HT1080 (cell line): ENCODE measurements around the gene TP53BP2. TPM values are rescaled to one million over a fixed set of nuclear protein-coding genes. Genes with fewer than 3 reads are reported as not detected.

Experiments used
- DNase-seq: peaks from one replicate; pipeline ENCODE4 v3.0.0-alpha.2; 2015; ENCODE audit warnings: low read depth
- total RNA-seq: library from RNA; depleted of rRNA; stranded (reverse); fragments of >200 nt; shearing (Covaris generic); gene quantifications from 2 replicates; pipeline ENCODE4 v1.2.3, GENCODE V29; 2014

TP53BP2 gene
- total RNA-seq, 1 experiment from 2014 or later = 22.8 TPM

DNA sequence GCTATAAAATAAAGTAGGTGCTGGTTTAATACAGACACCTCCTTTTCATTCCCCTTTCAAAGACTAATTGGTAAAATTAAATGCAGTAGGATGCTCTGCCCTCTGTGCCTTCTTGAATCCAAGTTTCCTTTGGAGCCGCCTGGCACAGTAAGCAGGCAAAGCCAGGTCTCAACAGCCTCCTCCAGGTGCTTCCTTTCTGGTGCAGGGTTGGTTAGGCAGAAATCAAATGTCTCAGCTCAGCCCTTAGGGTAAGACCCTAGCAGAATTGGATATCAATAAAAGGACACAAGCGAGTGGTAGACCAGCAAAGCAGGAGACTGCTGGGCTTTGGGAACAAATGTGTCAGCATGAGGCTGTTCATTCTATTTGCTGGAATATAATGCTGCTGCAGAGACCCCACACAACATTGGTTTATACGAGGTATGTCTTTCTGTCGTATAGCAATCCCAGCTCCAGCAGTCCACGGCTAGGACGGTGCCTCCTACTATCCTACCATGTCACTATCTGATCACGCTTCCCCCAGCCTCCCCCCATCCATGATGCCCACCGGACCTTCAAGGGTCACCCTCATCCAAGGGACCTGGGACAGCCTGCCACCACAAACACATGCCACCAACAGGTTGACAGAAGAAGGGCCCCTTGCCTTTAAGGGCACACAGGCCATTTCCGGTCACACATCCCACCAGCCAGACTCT, 75.0 kb downstream of the TP53BP2 start:
- DNase-seq = no peak

- DNase-seq = no peak
Measured at GRCh38 chr1:223765719-223766340, 79.9 kb downstream of the TP53BP2 start.

- no peak for DNase-seq
Measured at GRCh38 chr1:223765036-223765718, 80.6 kb downstream of the TP53BP2 start.

DNA sequence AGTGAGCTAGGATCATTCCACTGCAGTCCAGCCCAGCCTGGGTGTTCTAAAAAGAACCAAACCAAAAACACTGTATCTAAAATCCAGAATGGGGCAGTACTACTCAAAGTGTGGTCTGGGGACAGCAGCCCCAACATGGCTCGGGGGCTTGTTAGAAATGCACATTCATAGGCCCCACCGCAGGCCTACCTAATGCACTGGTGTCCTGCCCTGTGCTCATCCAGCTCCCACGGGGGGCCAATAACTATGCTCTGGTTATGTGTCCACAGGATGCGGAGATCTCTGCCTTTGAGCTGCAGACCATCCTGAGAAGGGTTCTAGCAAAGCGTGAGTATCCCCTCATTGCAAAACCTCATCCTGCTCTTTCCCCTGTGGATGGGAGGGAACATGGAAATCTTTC, 81.9 kb downstream of the TP53BP2 start:
- DNase-seq = no peak

DNA sequence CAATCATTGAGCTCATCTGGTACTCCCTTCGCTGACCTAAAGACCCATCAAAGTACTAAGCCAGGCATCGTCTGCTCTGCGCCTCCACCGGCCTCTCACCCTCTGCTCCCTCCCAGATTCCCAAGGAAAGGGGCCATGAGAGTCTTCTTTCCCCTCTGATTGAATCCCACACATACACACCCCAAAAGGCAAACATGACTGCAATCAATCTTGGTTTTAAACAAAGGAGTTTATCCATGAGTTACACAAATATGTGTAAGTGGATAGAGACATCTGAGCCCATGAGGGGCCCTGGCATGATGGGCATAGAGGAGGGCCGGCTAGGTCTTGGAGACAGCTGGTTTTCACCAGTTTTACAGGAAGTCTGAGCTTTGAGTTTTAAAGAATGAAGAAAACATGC, 82.5 kb downstream of the TP53BP2 start:
- no peak for DNase-seq

DNA sequence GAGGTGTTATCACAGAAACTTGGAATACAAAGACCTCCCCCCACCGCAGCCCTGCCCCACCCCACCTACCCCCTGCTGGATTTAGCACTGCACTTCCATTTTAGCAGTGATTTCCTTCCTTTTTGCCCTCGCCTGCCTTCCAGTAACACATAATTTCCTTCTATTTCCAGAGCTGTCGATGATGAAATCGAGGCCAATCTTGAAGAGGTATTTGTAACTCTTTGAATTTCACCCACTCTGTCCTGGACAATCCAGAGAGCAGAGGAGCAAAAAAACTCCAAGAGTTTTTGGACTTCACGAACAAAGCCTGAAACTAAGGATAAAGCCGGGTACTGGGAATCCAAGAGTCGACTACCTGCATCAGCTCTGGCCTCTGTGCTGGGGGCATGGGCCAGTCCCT, 84.3 kb downstream of the TP53BP2 start:
- DNase-seq = no peak

DNA sequence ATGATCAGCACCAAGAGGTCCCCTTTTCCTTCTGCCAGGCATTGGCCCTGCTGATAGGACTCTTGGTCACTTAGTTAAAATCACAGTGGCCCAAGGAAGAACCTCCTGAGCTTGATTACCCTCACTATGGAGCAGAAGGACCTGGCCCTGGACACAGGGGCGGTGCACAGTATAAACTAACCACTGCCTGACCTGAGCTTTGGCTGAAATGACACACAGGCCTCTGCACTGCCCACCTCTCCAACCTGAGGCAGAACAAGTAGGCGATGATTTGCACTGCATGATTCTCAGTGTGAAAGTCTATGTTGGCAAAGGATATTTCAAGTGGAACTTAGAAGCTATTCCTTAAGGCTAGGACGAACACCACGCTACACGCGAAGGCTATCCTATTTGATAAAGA, 84.9 kb downstream of the TP53BP2 start:
- no peak for DNase-seq

GRCh38 chr1:223759273-223759672, 86.5 kb downstream of the TP53BP2 start:
- DNase-seq = no peak

GRCh38 chr1:223758734-223759133, 87.0 kb downstream of the TP53BP2 start:
- no peak for DNase-seq

DNA sequence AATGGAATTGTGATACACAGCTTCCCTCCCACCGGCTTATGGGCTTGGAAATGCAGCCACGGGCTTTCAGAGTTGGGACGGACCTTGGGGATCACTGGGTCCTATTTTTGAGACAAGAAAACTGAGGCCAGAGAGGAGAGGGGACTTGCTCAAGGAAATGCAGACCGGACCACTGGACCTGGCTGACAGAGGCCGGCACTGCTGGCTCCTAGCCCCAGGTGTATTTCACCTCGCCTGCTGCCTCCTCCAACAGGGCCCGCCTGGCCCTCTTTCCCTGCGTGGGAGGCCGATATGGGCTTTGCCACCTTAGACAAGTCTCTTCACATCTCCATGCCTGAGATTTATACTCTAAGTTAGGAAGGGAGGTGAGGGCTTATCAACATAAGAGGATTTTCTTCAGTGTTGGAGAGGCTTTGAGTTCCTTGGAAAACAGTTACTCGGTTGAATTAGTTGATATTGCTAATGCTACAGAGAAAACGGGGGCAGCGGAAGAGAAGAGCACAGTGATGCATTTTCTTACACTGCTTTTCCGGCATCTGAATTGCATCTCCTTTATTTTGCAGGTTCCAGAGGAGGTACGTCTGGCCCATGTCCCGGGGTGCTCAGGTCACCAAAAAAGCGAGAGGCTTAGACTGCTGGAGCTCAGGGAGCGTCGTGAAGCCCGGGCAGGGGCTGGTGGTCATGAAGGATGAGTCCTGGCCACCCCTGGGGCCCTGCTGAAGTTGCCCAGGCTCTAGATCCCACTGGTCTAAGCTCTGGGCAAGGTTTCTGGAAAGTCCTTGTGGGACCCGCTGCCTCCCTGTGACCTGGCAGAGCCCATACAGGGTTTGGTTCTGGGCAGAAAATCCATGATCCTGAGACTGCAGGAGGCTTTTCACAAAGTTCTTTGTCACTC, 88.7 kb downstream of the TP53BP2 start:
- no peak for DNase-seq

GRCh38 chr1:223755992-223756775, 89.6 kb downstream of the TP53BP2 start:
- DNase-seq = no peak

- no peak for DNase-seq
Measured at GRCh38 chr1:223755432-223755792, 90.3 kb downstream of the TP53BP2 start.

DNA sequence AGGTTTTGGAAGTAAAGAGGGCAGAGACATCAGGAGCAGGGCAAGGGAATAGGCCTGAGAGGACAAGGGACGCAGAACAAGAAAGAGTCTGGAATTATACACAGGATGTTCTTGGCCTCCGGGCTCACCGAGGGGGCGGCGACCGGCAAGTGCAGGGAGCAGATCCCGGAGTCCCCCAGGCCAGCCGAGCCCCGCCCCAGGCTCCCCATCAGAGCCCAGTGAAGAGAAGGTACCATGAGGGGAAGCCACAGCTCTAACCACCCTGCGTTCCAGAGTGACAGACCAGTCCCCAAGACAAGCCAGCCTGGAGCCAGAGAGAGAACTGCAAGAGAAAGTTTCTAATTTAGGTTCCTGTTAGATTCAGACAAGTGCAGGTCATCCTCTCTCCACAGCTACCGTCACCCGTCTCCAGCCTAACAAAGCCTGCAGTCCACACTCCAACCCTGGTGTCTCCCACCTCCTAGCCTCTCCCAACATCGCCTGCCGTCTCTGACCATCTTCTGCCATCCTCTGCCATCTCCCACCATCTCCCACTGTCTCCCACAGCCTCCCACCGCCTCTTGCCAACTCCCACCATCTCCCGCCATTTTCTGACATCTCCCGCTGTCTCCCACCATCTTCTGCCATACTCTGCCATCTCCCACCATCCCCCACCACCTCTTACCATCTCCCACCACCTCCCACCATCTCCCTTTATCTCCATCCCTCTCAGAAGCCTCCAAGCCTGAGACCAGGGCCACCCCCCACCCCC, 90.9 kb downstream of the TP53BP2 start:
- no peak for DNase-seq

DNA sequence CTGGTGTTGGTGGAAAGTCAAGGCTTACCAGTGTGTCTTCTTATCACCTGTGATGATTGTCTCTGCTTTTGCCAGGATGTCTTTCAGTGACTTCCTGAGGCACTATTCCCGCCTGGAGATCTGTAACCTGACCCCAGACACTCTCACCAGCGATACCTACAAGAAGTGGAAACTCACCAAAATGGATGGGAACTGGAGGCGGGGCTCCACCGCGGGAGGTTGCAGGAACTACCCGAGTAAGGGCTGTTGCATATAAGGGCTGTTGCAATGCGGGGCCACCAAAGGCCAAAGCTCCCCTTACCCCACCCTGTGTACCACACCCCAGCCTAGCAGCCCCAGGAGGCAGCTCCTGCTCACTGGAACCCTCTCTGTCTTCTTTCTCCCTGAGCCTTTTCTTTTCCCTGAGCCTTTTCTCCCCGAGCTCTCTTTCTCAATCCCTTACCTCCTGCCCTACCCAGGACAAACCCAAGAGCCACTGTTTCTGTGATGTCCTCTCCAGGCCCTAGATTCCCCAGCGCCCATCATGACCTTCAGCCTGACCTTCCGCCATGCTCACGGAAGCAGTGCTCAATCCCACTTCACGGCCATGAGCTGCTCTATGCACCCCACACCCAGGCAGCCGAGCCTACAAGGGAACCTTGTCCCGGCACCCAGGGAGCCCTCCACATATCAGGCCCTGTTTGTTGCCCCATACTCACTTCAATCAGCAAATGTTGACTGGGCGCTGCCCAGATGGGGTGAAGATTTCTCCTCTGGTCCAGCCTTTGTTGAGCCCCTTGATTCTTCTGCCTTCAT, 92.8 kb downstream of the TP53BP2 start:
- no peak for DNase-seq

DNA sequence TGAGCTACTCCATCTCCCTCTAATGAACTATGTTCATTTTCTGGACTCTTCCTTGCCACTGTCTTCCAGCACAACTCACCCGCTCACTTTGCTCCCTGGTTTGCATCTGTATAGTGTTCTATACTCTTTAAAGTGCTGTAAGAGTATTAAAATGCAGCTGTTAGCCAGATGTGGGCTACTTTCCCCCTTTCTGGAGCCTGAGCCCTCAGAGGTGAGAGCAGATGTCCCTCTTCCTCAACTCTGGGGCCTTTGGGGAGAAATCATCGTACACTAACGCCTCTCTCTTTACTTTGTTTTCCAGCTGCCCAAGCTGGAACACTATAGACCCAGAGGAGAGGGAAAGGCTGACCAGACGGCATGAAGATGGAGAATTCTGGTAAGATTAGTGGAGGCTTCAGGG, 94.1 kb downstream of the TP53BP2 start:
- DNase-seq = no peak

GRCh38 chr1:223750730-223751570, 94.8 kb downstream of the TP53BP2 start:
- no peak for DNase-seq

DNA sequence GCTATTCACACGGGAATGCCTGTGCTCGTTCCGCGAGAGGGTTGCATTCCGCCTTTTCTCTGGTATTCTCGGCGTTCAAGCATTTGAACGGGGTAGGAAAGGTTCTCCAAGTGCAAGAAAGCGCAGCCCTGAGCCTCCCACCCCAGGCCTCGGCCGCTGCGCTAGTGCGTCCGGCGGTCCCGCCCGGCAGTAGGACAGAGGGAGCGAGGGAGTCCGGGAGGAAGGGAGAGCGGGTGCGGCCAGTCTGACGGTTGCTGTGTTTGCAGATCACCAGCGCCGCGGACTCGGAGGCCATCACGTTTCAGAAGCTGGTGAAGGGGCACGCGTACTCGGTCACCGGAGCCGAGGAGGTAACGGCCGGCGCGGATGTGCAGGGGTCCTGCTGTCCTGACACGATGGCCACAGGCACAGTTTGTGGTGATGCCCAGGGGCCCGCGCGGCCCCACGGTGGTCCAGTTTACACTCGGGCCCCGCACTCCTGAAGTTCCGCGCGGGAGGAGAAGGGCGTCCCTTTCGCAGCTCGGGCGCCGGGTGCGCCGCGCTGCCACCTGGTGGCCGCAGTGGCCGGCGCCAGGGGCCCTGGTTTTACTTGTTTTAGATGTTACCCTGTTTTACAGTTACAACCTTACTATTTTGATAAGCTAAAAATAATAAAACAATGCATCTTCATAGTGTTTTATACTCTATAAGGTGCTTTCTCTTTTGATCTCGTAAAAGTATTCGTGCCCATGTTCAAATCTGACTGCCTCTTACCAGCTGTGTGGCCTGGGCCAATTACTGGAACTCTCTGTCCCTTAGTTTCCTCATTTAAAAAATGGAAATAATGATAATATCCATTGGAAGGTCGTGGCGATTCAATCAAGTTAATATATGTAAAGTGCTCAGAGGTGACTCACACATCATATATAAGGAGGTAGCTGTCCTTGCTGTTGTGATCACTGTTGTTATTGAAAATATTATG, 96.7 kb downstream of the TP53BP2 start:
- DNase-seq = no peak
